Testis (tissue), 3 donors: ENCODE data around the gene CCL19. TPM values are rescaled to one million over a fixed set of nuclear protein-coding genes. Genes with fewer than 3 reads are reported as not detected.

Experiments used
- DNase-seq: peaks from one replicate; pipeline ENCODE4 v3.0.0-alpha.2; 2019
- H3K27ac ChIP-seq, 2 donors: fragments of 200-600 bp; sonication (generic); one replicate each; pipeline ENCODE4 v1.5.1; 2019
- H3K27me3 ChIP-seq: fragments of 200-600 bp; sonication (generic); one replicate; pipeline ENCODE4 v1.5.1; 2019
- H3K36me3 ChIP-seq: fragments of 200-600 bp; sonication (generic); one replicate; pipeline ENCODE4 v1.5.1; 2017; ENCODE audit warnings: low read depth; ENCODE audit errors: missing control alignments
- H3K4me1 ChIP-seq: fragments of 200-600 bp; sonication (generic); one replicate; pipeline ENCODE4 v1.5.1; 2019
- H3K4me3 ChIP-seq, 2 donors: fragments of 200-600 bp; sonication (generic); one replicate each; pipeline ENCODE4 v1.5.1; 2017 to 2019
- H3K9me3 ChIP-seq: fragments of 200-600 bp; sonication (generic); one replicate; pipeline ENCODE4 v1.5.1; 2017
- CTCF ChIP-seq, 3 experiments: fragments of 450-650 bp in 2 of 3; fragments of 200-600 bp in 1 of 3; sonication (generic) in 1 of 3; IDR thresholded peaks; one replicate each; pipeline ENCODE4 v1.5.1; 2016 to 2019; ENCODE audit warnings: antibody characterized with exemption in 3 of 3, mild to moderate bottlenecking in 2 of 3, moderate library complexity in 1 of 3
- POLR2A ChIP-seq: fragments of 450-650 bp; IDR thresholded peaks from one replicate; pipeline ENCODE4 v1.6.1; 2017; ENCODE audit warnings: antibody characterized with exemption, mild to moderate bottlenecking, moderate library complexity
- WGBS, 2 donors: methylation state at CpG; one replicate each; pipeline ENCODE4 v1.1.5; 2018; 5-methylcytosine and 5-hydroxymethylcytosine counted together
- intact Hi-C: fragments of 100-400 bp; cut with DNase I; formaldehyde crosslinking; loops from one replicate; pipeline ENCODE4 v1.15.1; 2023; ENCODE audit warnings: low total_unique reads
- polyA plus RNA-seq: library from polyadenylated mRNA; stranded (reverse); fragments of 350-450 nt; fragmentation: Illumina TruSeq; extraction: RNeasy Lipid Tissue Mini Kit (QIAGEN cat#74804); gene quantifications from one replicate; pipeline ENCODE4 v1.2.3, GENCODE V29; 2014; ENCODE audit warnings: low read depth, low replicate concordance; ENCODE audit not compliant: insufficient read depth
- total RNA-seq, 2 donors: library from RNA; depleted of rRNA; stranded (reverse); fragments of >200 nt; gene quantifications; one replicate each; pipeline ENCODE4 v1.2.3, GENCODE V29; 2016

CCL19 gene
- total and polyA plus RNA-seq, 3 donors from 2014 or later: 15.5 TPM; not detected in 2

- Histone ChIP-seq H3K4me3 (no peak overlapping the region), H3K27ac (no peak overlapping the region), H3K36me3 (no peaks in the 10 kb centered on the region), H3K9me3 (no peaks in the 10 kb centered on the region), H3K27me3 (no peaks in the 10 kb centered on the region), H3K4me1 (no peaks in the 10 kb centered on the region)
- intact Hi-C loops: no loop called here
- TF ChIP-seq CTCF (IDR thresholded peaks at IDR 0.05) (no peak), POLR2A (no peak)
- DNase-seq: no peak
- 77 to 83% methylated on average over 4 of the region's 4 CpGs for WGBS, 2 donors
Observed at GRCh38 chr9:34685591-34685990, 5.5 kb downstream of the CCL19 start.

- Histone ChIP-seq H3K9me3 (no peaks in the 10 kb centered on the region), H3K27ac (no peak overlapping the region), H3K36me3 (no peaks in the 10 kb centered on the region), H3K4me1 (no peaks in the 10 kb centered on the region), H3K4me3 (no peak overlapping the region), H3K27me3 (no peaks in the 10 kb centered on the region)
- 94 to 98% methylated on average over 4 of the region's 4 CpGs for WGBS, 2 donors
- no peak for TF ChIP-seq POLR2A
- TF ChIP-seq CTCF (IDR thresholded peaks at IDR 0.05): no peak
- no peak for DNase-seq
- intact Hi-C loops: no loop called here
Observed at GRCh38 chr9:34684816-34685215, 6.3 kb downstream of the CCL19 start.

GRCh38 chr9:34684145-34684544, 6.9 kb downstream of the CCL19 start:
- H3K4me3 ChIP-seq: no peak overlapping the region
- no peak overlapping the region for H3K27ac ChIP-seq
- H3K36me3 ChIP-seq: no peaks in the 10 kb centered on the region
- 75 to 97% methylated on average over 1 to 4 of the region's 4 CpGs for WGBS, 2 donors
- H3K9me3 ChIP-seq: no peaks in the 10 kb centered on the region
- no peaks in the 10 kb centered on the region for H3K4me1 ChIP-seq
- intact Hi-C loops: no loop called here
- DNase-seq: no peak
- TF ChIP-seq POLR2A (no peak), CTCF (IDR thresholded peaks at IDR 0.05) (no peak)
- no peaks in the 10 kb centered on the region for H3K27me3 ChIP-seq

GRCh38 chr9:34675869-34676268, 15.2 kb downstream of the CCL19 start:
- no peaks in the 10 kb centered on the region for H3K9me3 ChIP-seq
- no peak for DNase-seq
- no peaks in the 10 kb centered on the region for H3K27me3 ChIP-seq
- intact Hi-C loops: no loop called here
- H3K4me3 ChIP-seq: no peak overlapping the region
- no peaks in the 10 kb centered on the region for H3K36me3 ChIP-seq
- WGBS, 2 donors: 96 to 98% methylated on average over 2 of the region's 2 CpGs
- TF ChIP-seq CTCF (IDR thresholded peaks at IDR 0.05) (no peak), POLR2A (no peak)
- H3K27ac ChIP-seq: no peak overlapping the region
- no peaks in the 10 kb centered on the region for H3K4me1 ChIP-seq

GRCh38 chr9:34675048-34675714, 15.9 kb downstream of the CCL19 start:
- WGBS, 2 donors: 67 to 69% methylated on average over 8 to 10 of the region's 10 CpGs
- peak; percentile 37 for DNase-seq
- no peaks in the 10 kb centered on the region for H3K27me3 ChIP-seq
- intact Hi-C loops: no loop called here
- no peaks in the 10 kb centered on the region for H3K4me1 ChIP-seq
- TF ChIP-seq POLR2A (no peak), CTCF (IDR thresholded peaks at IDR 0.05) (peak in 1 of 3 experiments; percentile 24)
- H3K4me3 ChIP-seq: no peak overlapping the region
- H3K27ac ChIP-seq: no peak overlapping the region
- H3K36me3 ChIP-seq: no peaks in the 10 kb centered on the region
- no peaks in the 10 kb centered on the region for H3K9me3 ChIP-seq
